Measurements from ENCODE around the gene LPIN1.

The LPIN1 gene

DNA sequence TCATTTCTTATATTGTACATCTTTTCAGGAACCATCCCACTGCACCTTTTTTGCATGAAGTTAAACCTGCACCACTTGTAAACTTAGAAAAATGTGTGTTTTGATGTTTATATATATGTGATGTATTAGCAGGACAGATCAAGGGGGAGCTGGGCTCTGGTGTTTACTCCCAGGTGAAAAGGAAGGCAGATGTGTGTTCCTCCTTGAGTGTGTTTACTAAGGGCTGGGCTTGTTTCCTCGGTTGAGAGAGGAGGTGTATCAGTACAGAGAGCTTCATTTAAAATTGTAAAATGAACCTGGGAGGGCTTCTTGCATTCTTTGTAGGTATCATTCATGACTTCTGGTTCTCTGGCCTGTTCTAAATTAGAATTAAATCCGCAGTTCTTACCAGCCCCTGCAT lies 14.8 kb downstream of the LPIN1 start:
- no peak for DNase-seq (ENCODE audit: low read depth in 4 of 4, low spot score in 1 of 4)

DNA sequence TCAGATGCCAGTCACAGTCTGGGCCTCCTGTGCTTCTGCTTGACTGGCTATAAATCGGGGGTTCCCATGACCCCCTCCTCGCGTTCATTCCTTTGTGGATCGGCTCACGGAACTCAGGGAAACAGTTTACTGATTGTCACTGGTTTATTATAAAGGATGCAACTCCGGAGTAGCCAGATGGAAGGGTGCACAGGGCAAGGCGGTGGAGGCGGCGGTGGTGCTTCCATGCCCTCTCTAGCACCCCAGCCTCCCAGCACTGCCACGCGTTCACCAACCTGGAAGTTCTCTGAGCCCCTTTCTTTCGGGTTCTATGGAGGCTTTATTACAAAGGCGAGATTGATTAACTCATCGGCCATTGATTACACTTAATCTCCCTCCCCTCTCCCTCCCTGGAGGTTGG lies 15.6 kb downstream of the LPIN1 start:
- no peak for DNase-seq (ENCODE audit: low read depth in 4 of 4, low spot score in 1 of 4)

DNA sequence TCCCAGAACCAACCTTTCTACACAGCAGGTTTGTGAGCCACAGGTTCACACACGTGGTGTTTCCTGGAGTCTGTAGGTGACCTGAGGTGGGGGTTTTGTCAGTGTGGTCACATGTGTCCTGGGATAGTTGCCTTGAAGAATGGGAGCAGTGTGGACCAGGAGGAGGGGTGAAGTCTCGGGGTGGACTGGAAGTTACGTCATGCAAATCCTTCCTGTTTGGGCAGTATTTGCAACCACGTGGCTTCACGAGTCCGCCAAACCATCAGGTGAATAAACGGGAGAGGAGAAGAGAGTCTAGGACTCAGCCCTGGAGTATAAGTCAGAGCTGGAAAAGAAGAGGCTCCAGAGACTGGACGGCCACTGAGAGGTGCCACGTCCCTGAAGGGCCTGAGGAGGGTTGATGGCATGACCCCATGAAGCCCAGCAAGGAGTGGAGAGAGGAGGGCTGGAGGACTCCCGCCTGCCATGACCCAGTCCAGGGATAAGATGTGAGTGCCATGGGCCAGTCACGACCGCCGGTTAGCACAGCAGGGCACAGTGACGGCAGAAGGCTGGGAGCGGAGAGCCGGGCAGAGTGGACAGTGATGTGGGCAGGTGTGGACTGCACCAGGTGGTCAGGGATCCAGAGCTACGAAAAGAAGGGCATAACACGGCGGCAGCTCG lies 16.5 kb downstream of the LPIN1 start:
- DNase-seq (ENCODE audit: low read depth in 4 of 4, low spot score in 1 of 4): no peak

DNA sequence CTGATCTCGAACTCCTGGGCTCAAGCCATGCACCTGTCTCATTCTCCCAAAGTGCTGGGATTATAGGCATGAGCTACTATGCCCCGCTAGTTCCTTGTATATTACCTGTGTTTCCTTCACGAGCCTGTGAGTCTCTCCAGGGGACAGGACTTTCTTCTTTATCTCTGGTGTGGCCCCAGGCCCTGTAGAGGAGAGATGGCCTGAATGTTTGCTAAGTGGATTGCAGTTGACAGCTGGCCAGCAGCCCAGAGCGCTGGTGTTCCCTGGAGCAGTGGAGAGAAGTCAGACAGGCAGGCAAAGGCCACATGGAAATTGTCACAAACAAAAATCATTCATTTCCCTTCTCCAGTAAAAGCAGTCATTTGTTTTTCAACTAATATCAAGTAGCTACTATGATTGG lies 17.9 kb downstream of the LPIN1 start:
- no peak for DNase-seq (ENCODE audit: low read depth in 4 of 4, low spot score in 1 of 4)

DNA sequence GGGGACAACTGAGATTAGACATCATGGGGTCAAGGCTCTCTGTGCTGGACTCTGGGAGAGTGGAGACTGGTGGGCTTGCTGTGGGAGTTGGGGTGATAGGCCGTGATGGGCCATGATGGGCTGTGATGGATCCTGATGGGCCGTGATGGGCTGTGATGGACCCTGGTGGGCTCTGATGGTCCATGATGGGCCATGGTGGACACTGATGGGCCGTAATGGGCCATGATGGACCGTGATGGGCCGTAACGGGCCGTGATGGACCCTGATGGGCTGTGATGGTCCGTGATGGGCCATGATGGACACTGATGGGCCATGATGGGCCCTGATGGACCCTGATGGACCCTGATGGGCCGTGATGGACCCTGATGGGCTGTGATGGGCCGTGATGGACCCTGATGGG lies 18.5 kb downstream of the LPIN1 start:
- DNase-seq (ENCODE audit: low read depth in 4 of 4, low spot score in 1 of 4): no peak

DNA sequence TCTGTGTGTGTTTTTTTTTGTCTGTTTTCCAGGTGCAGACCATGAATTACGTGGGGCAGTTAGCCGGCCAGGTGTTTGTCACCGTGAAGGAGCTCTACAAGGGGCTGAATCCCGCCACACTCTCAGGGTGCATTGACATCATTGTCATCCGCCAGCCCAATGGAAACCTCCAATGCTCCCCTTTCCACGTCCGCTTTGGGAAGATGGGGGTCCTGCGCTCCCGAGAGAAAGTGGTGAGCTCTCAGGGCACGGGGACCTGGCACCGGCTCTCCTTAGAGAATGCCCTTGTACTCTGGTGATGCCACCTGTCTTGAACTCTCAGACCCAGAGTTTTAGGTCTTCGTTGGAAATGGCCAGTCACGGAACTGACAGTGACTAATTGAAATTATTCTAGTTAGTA lies 19.1 kb downstream of the LPIN1 start:
- DNase-seq (ENCODE audit: low read depth in 4 of 4, low spot score in 1 of 4): no peak

DNA sequence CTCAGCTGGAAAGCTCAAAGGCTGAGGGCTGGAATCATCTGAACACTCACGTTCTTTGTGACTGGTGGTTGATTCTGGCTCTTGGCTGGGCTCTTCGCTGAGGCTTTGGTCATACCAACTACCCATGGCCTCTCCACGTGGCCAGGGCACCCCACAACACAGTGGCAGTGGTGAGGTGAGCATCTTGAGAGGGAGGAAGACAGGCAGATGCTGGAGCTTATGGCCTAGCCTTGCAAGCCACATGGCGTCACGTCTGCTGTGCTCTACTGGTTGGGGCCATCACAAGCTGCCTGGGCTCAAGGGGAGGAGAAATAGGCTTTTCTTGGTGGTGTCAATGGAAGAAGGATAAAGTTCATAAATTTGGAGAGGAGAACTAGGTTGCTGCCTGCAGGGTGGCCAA lies 19.6 kb downstream of the LPIN1 start:
- no peak for DNase-seq (ENCODE audit: low read depth in 4 of 4, low spot score in 1 of 4)

DNA sequence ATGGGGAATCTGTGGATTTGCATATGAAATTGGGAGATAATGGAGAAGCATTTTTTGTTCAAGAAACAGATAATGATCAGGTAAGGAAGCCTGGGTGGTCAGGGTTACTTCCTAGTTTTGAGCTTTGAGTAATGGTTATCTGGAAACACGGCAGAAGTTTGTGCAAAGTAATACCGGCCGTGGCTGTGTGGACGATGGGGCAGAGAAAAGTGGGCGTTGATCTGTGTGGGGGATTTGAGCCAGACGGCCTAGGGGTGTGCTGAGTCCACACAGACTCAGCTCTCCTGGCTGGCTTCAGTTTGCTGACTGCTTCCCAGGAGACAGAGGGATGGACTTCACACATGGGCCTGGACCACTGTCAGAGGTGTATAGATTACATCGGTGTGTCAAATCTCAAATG lies 21.3 kb downstream of the LPIN1 start:
- no peak for DNase-seq (ENCODE audit: low read depth in 4 of 4, low spot score in 1 of 4)

DNA sequence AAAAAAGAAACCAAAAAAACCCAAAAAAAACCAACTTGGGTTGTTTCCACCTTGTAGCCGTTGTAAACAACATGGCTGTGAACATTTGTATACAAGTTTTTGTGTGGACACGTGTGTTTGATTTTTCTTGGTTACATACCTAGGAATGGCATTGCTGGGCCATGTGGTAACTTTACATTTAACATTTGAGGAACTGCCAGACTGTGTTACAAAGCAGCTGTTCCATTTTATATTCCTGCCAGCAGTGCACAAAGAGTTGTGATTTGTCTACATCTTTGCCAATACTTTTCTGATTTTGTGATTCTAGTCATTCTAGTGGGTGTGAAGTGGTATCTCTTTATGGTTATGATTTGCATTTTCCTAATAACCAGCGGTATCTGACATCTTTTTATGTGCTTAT lies 22.5 kb downstream of the LPIN1 start:
- no peak for DNase-seq (ENCODE audit: low read depth in 4 of 4, low spot score in 1 of 4)

DNA sequence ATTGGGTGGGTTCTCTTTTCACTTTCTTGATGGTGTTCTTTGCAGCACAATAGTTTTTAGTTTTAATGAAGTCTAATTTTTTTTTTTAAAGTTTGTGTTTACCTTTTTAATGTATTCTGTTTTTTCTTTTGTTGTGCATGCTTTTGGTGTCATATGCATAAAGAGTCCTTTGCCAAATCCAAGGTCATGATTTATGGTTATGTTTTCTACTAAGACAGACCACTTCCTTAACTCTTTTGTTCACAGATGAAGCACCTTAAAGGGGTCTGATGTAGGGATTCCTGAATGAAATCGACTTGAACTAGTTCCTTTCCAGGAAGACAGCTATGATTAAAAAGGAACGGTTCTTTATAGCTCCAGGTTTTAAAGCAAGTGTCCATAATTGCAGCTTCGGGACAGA lies 23.1 kb downstream of the LPIN1 start:
- DNase-seq (ENCODE audit: low read depth in 4 of 4, low spot score in 1 of 4): no peak

DNA sequence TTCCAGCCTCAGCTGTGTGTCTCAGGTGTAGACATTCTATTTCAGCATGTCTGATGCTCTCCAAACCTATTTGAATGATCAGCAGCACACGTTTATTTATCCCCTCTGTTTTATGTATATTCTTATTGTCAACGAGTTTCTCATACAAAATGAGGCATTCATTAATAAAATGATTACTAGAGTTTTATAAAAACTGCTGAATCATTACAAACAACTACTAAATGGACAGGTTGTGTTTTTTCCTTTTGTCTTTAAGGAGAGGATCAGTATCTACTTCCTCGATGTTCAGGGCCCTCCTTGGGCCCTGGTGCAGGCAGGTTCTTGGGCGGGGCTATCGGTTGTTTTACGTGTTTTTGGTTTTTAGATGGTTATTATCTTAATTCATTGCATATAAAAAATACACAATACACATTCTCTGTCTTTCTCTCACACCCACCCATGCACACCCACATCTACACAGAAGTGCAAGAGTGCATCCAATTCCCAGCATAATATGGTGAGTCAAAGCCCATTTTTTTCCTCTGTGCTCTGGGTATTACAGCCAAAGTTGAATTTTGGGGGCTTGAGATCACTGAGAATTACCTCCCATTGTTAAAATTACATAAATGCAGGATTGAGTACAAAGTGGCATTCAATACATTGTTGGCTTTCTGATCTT lies 24.2 kb downstream of the LPIN1 start:
- no peak for DNase-seq (ENCODE audit: low read depth in 4 of 4, low spot score in 1 of 4)

DNA sequence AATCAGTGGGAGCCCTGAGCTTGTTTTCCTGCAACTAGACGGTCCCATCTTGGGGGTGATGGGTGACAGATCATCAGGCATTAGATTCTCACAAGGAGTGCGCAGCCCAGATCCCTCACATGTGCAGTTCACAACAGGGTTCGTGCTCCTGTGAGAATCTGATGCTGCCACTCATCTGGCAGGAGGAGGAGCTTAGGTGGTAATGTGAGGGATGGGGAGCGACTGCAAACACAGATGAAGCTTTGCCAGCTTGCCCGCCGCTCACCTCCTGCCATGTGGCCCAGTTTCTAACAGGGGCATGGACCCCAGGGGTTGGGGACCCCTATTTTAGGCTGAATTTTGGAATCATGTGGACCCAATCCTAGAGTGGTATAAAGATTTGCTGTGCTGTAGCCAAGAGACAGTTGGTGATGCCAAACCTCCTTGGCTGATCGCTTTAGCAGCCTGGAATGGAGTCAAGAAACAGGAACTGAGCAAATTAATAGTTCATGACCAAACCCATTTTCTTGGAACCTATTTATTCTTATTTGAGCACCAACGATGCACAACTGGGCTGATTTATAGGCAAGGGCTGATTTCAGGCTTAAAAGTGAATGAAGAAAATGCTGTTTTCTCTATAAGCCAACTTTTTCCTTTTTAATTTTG lies 25.7 kb downstream of the LPIN1 start:
- no peak for DNase-seq (ENCODE audit: low read depth in 4 of 4, low spot score in 1 of 4)

DNA sequence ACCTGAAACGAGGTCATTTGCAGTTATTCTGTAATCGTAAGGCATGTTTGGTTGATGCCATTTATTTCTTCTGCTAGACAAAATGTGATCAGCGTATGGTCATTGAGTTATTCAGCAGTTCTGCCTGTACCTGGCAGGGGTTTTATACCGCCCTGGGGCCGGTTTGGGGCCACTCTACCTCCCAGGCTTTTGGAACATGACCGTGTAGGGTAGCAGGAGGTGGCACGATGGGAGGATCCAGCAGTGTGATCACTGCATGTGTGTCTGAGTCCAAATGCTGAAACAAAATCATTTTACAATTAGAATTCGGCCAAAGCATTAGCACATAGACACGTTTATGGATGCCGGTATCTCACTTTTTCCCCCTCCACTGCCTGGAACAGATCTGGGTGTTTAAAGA lies 26.7 kb downstream of the LPIN1 start:
- DNase-seq (ENCODE audit: low read depth in 4 of 4, low spot score in 1 of 4): no peak

DNA sequence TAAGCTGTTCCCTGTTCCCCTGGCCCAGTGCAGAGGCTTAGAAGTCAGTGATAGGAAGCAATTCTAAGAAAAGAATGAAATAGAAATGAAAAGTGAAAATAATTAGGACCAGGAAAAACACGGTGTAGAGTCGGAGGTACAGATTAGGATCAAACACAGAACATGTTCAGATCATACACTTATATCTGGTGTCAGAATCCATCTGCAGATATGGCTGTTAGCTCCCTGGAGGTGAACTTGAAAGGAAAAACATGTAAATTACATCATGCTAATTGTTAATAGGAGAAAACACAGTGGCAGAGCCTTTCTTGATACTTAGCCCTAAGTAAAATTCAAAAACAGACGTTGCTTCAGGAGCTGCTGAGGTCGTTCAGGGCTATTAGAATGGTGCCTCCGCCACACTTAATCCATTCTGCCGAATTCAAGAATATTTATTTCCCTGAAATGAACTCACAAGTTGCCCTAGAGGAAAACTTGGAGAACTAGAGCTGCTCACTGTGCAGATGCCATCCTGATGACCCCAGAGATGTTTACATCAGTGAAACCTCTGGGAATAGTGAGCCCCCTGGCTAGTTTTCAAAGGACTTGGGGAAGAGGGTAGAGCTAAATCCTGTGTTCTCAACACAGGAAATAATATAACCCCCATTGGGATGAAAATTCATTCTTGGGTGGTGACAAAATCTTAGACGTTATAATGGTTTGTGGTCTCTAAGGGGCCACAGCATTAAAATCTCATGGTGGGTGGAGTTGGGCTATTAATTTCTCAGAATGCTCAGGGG lies 27.5 kb downstream of the LPIN1 start:
- no peak for DNase-seq (ENCODE audit: low read depth in 4 of 4, low spot score in 1 of 4)

DNA sequence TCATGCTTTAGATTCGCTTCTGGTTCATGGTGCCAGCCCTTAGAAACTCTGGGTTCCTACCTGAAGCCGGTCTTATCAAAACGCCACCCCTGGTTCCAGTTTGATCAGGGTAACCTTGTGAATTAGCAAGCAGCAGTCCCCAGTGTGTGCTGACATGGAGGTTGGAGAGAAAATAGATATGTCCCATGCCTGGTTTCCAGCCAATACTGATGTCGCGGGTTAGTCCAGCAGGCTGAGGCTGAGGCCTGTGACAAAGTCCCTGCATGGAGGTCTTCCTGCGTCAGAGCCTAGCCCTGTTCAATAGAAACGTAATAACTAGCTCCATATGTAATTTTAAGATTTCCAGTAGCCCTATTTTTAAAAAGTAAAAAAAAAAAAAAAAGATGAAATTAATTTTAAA lies 28.2 kb downstream of the LPIN1 start:
- no peak for DNase-seq (ENCODE audit: low read depth in 4 of 4, low spot score in 1 of 4)

DNA sequence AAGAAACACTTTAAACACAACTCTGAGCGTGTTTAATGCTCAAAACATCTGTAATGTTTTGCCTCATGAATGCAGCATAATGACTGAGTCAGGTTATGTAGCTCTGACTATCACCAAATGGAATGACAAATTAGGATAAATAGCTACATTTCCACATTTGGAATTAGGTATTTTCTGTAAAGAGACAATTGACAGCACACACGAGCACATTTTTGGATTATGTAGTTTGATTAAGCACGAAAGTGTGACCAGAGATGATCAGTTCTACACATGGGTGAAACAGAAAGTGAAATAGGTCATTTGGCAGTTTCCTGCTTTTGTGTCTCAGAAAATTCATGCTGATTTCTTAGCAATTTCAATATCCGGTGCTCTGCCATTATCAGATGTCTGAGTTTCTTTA lies 29.0 kb downstream of the LPIN1 start:
- no peak for DNase-seq (ENCODE audit: low read depth in 4 of 4, low spot score in 1 of 4)

DNA sequence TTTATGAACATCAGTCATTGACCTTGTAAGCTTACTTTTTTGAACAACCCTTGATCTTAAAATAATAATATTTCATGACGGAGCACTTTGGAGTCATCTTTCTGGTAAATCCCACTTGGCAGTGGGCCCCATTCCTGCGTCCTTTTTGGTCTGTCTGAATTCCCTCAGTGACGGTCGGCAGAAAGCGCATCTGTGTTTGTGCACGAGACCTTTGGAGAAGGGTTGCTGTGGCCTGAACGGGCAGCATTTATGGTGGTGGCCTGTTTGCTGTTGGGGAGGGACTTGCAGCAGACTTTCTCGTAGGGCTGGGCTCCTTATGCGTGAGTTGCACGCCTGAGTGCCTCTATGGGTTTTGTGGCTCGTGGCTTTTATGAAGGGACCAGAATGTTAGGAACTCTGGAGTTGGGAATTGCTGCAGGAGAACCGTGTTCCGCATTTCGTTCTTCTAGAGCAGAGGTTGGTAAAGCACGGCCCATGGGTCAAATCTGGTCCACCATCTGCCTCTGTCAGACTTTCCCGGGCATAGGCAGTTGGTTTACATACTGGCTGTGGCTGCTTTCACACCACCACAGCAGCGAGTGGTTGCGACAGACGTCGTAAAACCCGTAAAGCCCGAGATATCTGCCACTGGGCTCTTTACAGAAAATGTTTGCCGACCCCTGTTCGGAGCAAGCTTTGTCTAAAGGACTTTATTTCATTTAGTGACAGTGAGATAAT lies 30.8 kb downstream of the LPIN1 start:
- DNase-seq (ENCODE audit: low read depth in 4 of 4, low spot score in 1 of 4): no peak

DNA sequence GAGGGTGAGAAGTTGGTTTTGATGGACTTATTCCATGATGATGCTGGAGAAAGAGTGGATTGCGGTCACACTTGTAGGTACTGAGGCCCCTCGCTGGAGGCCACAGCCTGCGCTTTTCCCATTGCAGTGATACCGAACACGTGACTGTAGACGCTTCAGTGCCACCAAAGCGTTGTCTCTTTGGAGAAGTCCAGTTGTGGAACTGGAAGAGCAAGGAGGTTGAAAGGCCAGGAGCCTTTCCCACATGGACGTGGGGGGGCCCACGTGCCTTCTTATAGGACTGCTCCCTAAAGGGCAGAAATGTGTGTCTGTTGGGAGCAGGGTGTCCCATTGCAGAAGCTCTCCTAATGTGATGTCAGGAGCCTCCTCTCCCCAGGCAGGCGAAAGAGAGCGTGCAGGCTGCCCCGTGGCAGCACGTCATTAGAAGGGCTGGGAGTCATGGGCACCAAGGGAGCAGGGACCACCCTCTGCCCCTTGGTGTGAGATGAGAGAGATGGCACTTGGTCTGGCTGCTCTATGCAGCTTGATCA lies 31.5 kb downstream of the LPIN1 start:
- DNase-seq (ENCODE audit: low read depth in 4 of 4, low spot score in 1 of 4): no peak

DNA sequence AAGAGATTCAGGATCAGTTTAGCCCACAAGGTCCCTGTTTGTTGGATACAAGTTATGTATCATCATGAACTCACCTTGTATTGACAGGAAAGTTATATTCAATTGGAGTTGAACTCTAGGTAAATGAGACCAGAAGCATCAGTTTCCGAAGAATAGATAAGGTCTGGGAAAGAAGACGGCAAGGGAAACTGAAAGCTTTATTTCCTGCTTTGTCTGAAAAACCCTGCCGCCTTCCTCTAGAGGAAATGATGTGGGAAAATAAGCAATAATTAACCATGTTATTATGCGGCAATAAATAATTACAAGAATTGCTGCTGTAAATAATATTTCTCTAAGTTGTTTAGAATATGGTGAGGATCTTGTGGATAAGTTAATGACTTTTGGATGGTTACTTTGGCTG lies 32.0 kb downstream of the LPIN1 start:
- DNase-seq (ENCODE audit: low read depth in 4 of 4, low spot score in 1 of 4): no peak

DNA sequence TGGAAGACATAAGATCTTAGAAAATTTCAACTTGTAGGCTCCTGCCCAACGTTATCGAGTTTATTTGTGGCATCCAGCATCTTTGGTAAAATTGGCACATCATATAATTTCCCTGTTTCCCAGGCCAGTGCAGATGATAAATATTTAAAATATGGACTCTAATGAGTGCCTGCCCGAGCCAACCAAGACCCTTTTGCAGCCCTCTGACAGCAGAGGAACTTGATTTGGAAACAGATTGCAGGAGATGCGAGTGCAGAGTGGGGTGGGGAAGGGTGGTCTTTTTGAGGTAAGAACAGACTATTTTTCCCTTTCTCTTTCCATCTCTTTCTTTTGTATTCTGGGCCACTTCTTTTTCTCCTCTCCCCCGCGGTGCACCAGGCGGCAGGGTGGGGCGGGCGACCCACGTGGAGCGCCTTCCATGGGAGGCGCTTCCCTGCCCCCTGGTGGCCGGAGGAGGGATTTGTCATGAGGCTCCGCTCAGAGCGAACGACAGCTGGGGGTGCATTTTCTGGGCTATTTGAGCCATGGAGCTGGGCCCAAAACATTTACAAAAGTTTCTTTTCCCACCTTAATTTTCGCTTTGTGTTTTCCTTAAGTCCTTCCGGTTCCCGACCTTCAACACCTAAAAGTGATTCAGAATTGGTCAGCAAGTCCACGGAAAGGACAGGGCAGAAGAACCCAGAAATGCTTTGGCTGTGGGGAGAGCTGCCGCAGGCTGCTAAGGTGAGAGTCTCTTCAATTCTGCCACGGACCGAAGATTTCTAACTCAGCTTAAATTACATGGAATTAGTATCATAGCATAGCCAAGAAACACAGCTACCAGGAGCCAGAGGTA lies 32.7 kb downstream of the LPIN1 start:
- DNase-seq (ENCODE audit: low read depth in 4 of 4, low spot score in 1 of 4): peak; percentile 81 to 85 (median 81)

Data from stimulated activated CD4-positive, alpha-beta T cell treated with anti-CD3 and anti-CD28 coated beads, Interleukin-1b, Interleukin-23, amount 100 ng/mL, for 24 hours (primary cell).